Neutrophil (primary cell): ENCODE data around the gene RSPH1.

ENCODE experiments used
- H3K27ac ChIP-seq: fragments of 200-600 bp; sonication (generic); 2 replicates; pipeline ENCODE4 v1.5.1; 2016; ENCODE audit warnings: mild to moderate bottlenecking, moderate library complexity
- H3K27me3 ChIP-seq: fragments of 200-600 bp; sonication (generic); 2 replicates; pipeline ENCODE4 v1.6.0; 2016; ENCODE audit warnings: mild to moderate bottlenecking
- H3K36me3 ChIP-seq: fragments of 200-600 bp; sonication (generic); 2 replicates; pipeline ENCODE4 v1.5.1; 2017
- H3K4me1 ChIP-seq, 2 experiments: fragments of 200-600 bp in 1 of 2; sonication (generic) in 1 of 2; 1 replicate in 1 of 2; 2 replicates in 1 of 2; pipeline versions ENCODE4 v1.5.1 to v1.6.1; 2013 to 2016; ENCODE audit warnings: low read depth in 1 of 2, low read length in 1 of 2, mild to moderate bottlenecking in 1 of 2, moderate library complexity in 1 of 2; ENCODE audit not compliant: control insufficient read depth in 1 of 2, insufficient read depth in 1 of 2
- H3K4me3 ChIP-seq, 2 experiments: fragments of 200-600 bp in 1 of 2; sonication (generic) in 1 of 2; 1 replicate in 1 of 2; 2 replicates in 1 of 2; pipeline ENCODE4 v1.5.1; 2013 to 2016; ENCODE audit warnings: low read depth in 1 of 2, low read length in 1 of 2, mild to moderate bottlenecking in 1 of 2, moderate library complexity in 1 of 2
- H3K9me3 ChIP-seq: fragments of 200-600 bp; sonication (generic); 2 replicates; pipeline ENCODE4 v1.5.1; 2016
- CTCF ChIP-seq: fragments of 200-600 bp; sonication (generic); IDR thresholded peaks from 2 replicates; pipeline ENCODE4 v1.5.1; 2016; ENCODE audit warnings: antibody characterized with exemption

RSPH1 gene

GRCh38 chr21:42447182-42447581, 48.8 kb downstream of the RSPH1 start:
- no peaks in the 10 kb centered on the region for H3K36me3 ChIP-seq

GRCh38 chr21:42446531-42446930, 49.5 kb downstream of the RSPH1 start:
- peaks cover 5 to 6% of the 10 kb centered on the region in 2 experiments for H3K4me1 ChIP-seq
- H3K9me3 ChIP-seq = no peaks in the 10 kb centered on the region
- no peaks in the 10 kb centered on the region for H3K27me3 ChIP-seq
- H3K36me3 ChIP-seq = no peaks in the 10 kb centered on the region
- H3K27ac ChIP-seq = no peak overlapping the region
- TF ChIP-seq CTCF = no peak
- H3K4me3 ChIP-seq = no peak overlapping the region

More at GRCh38 chr21:42447182-42447581, 48.8 kb downstream of the RSPH1 start:
- Histone ChIP-seq H3K27ac (no peak overlapping the region), H3K9me3 (no peaks in the 10 kb centered on the region), H3K4me3 (no peak overlapping the region), H3K27me3 (no peaks in the 10 kb centered on the region), H3K4me1 (peaks cover 5 to 6% of the 10 kb centered on the region in 2 experiments)
- no peak for TF ChIP-seq CTCF

- Histone ChIP-seq H3K36me3 (no peaks in the 10 kb centered on the region), H3K4me3 (no peak overlapping the region), H3K27me3 (no peaks in the 10 kb centered on the region), H3K9me3 (no peaks in the 10 kb centered on the region), H3K4me1 (peaks cover 4 to 5% of the 10 kb centered on the region in 2 experiments), H3K27ac (no peak overlapping the region)
- TF ChIP-seq CTCF = no peak
Measured at GRCh38 chr21:42445311-42445710, 50.7 kb downstream of the RSPH1 start.

- Histone ChIP-seq H3K9me3 (no peaks in the 10 kb centered on the region), H3K27me3 (no peaks in the 10 kb centered on the region), H3K27ac (no peak overlapping the region), H3K4me1 (peaks cover 0 to under 1% of the 10 kb centered on the region in 2 experiments), H3K36me3 (no peaks in the 10 kb centered on the region), H3K4me3 (no peak overlapping the region)
- no peak for TF ChIP-seq CTCF
Measured at GRCh38 chr21:42444745-42445059, 51.3 kb downstream of the RSPH1 start.

- Histone ChIP-seq H3K27me3 (no peaks in the 10 kb centered on the region), H3K4me3 (no peak overlapping the region), H3K27ac (no peak overlapping the region), H3K9me3 (no peaks in the 10 kb centered on the region), H3K36me3 (no peaks in the 10 kb centered on the region), H3K4me1 (no peaks in the 10 kb centered on the region)
- no peak for TF ChIP-seq CTCF
Measured at GRCh38 chr21:42443876-42444744, 51.9 kb downstream of the RSPH1 start.
